Measurements from ENCODE around the gene PIERCE2.

Gene PIERCE2

DNA sequence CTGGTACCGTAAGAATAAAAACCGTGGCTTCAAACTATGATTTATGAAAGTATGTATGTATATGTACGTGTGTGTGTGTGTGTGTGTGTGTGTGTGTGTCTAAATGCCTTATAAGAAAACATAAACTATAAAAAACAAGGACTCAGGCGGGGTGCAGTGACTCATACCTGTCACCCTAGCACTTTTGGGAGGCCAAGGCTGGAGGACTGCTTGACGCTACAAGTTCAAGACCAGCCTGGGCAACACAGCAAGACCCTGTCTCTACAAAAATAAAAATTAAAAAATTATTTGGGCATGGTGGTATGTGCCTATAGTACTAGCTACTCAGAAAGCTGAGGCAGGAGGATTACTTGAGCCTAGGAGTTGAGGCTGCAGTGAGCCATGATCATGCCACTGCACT lies 29.2 kb upstream of the PIERCE2 start:
- Histone ChIP-seq H3K79me2 (ENCODE audit: insufficient read depth, low read length) (no peaks in the 10 kb centered on the region), H3K4me2 (ENCODE audit: low read depth, low read length, poor library complexity, severe bottlenecking) (no peak overlapping the region), H2AFZ (ENCODE audit: low read length) (no peak overlapping the region), H3K27me3 (ENCODE audit: insufficient read depth, low read length, poor library complexity, severe bottlenecking) (no peaks in the 10 kb centered on the region), H3K9me3 (ENCODE audit: insufficient read depth, low read depth, low read length) (no peaks in the 10 kb centered on the region), H3F3A (ENCODE audit: low read depth) (no peaks in the 10 kb centered on the region), H3K4me3 (ENCODE audit: low read length, poor library complexity, severe bottlenecking) (no peak overlapping the region), H3K9ac (ENCODE audit: low read depth, low read length, poor library complexity, severe bottlenecking) (no peak overlapping the region), H4K20me1 (ENCODE audit: insufficient read depth, low read length, poor library complexity, severe bottlenecking) (no peaks in the 10 kb centered on the region), H3K4me1 (ENCODE audit: insufficient read depth, low read length, poor library complexity, severe bottlenecking) (no peaks in the 10 kb centered on the region), H3K9me2 (replicated peaks; ENCODE audit: low read depth, low read length) (no peaks in the 10 kb centered on the region), H3K36me3 (ENCODE audit: insufficient read depth, low read length) (peaks cover 22% of the 10 kb centered on the region; the same call in 1 of the 2 replicates)
- no peak for TF ChIP-seq EZH2phosphoT487 (IDR thresholded peaks at IDR 0.05; ENCODE audit: borderline replicate concordance)
- TF ChIP-seq, protein P1, sequence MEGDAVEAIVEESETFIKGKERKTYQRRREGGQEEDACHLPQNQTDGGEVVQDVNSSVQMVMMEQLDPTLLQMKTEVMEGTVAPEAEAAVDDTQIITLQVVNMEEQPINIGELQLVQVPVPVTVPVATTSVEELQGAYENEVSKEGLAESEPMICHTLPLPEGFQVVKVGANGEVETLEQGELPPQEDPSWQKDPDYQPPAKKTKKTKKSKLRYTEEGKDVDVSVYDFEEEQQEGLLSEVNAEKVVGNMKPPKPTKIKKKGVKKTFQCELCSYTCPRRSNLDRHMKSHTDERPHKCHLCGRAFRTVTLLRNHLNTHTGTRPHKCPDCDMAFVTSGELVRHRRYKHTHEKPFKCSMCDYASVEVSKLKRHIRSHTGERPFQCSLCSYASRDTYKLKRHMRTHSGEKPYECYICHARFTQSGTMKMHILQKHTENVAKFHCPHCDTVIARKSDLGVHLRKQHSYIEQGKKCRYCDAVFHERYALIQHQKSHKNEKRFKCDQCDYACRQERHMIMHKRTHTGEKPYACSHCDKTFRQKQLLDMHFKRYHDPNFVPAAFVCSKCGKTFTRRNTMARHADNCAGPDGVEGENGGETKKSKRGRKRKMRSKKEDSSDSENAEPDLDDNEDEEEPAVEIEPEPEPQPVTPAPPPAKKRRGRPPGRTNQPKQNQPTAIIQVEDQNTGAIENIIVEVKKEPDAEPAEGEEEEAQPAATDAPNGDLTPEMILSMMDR (conservative IDR thresholded peaks at IDR 0.05; ENCODE audit: low read length): no peak

DNA sequence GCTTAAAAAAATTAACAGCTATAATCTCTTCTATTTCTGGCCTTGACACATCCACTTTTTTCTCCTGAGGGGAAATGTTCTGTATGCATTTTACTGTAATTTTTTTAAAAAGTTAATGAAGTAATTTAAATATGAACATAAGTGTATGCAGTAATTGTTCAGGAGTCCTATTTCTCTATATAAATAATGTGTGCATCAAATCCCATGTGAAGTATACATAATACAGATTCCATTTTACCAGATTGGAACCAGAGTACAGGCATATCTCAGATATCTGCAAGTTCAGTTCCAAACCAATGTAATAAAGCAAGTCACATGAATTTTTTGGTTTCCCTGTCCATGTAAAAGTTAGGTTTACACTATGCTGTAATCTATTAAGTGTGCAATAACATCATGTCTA lies 26.7 kb upstream of the PIERCE2 start:
- Histone ChIP-seq H3K27me3 (ENCODE audit: insufficient read depth, low read length, poor library complexity, severe bottlenecking) (no peaks in the 10 kb centered on the region), H3K4me2 (ENCODE audit: low read depth, low read length, poor library complexity, severe bottlenecking) (no peak overlapping the region)
- no peak for TF ChIP-seq EZH2phosphoT487 (IDR thresholded peaks at IDR 0.05; ENCODE audit: borderline replicate concordance)
- TF ChIP-seq, protein P1 (conservative IDR thresholded peaks at IDR 0.05; ENCODE audit: low read length): no peak

DNA sequence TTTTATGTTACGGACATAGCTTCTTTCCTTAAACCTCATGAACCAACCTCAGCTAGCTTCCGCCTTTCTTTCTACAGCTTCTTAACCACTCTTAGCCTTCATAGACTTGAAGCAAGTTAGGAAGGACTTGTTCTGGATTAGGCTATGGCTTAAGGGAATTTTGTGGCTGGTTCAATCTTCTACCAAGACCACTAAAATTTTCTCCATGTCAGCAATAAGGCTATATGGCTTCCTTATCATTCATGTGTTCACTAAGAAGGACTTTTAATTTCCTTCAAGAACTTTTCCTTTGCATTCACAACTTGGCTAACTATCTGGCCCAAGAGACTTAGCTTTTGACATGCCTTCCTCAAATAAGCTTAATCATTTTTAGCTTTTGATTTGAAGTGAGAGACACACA lies 24.6 kb upstream of the PIERCE2 start:
- peaks cover 13% of the 10 kb centered on the region; the same call in 1 of the 2 replicates for H3K36me3 ChIP-seq (ENCODE audit: insufficient read depth, low read length)
- no peaks in the 10 kb centered on the region for H4K20me1 ChIP-seq (ENCODE audit: insufficient read depth, low read length, poor library complexity, severe bottlenecking)
- no peaks in the 10 kb centered on the region for H3K9me3 ChIP-seq (ENCODE audit: insufficient read depth, low read depth, low read length)
- TF ChIP-seq EZH2phosphoT487 (IDR thresholded peaks at IDR 0.05; ENCODE audit: borderline replicate concordance): no peak
- TF ChIP-seq, protein P1 (conservative IDR thresholded peaks at IDR 0.05; ENCODE audit: low read length): no peak
- no peaks in the 10 kb centered on the region for H3K4me1 ChIP-seq (ENCODE audit: insufficient read depth, low read length, poor library complexity, severe bottlenecking)
- H3K79me2 ChIP-seq (ENCODE audit: insufficient read depth, low read length): no peaks in the 10 kb centered on the region
- H3K27me3 ChIP-seq (ENCODE audit: insufficient read depth, low read length, poor library complexity, severe bottlenecking): no peaks in the 10 kb centered on the region
- no peak overlapping the region for H2AFZ ChIP-seq (ENCODE audit: low read length)
- H3F3A ChIP-seq (ENCODE audit: low read depth): no peaks in the 10 kb centered on the region
- H3K9me2 ChIP-seq (replicated peaks; ENCODE audit: low read depth, low read length): no peaks in the 10 kb centered on the region
- H3K4me2 ChIP-seq (ENCODE audit: low read depth, low read length, poor library complexity, severe bottlenecking): no peak overlapping the region
- H3K4me3 ChIP-seq (ENCODE audit: low read length, poor library complexity, severe bottlenecking): no peak overlapping the region
- no peak overlapping the region for H3K9ac ChIP-seq (ENCODE audit: low read depth, low read length, poor library complexity, severe bottlenecking)

More for the DNA sequence above, 26.7 kb upstream of the PIERCE2 start:
- H3K36me3 ChIP-seq (ENCODE audit: insufficient read depth, low read length): peaks cover 16% of the 10 kb centered on the region; the same call in 1 of the 2 replicates
- H3K9ac ChIP-seq (ENCODE audit: low read depth, low read length, poor library complexity, severe bottlenecking): no peak overlapping the region
- H2AFZ ChIP-seq (ENCODE audit: low read length): no peak overlapping the region
- H4K20me1 ChIP-seq (ENCODE audit: insufficient read depth, low read length, poor library complexity, severe bottlenecking): no peaks in the 10 kb centered on the region
- no peaks in the 10 kb centered on the region for H3K4me1 ChIP-seq (ENCODE audit: insufficient read depth, low read length, poor library complexity, severe bottlenecking)
- no peaks in the 10 kb centered on the region for H3K79me2 ChIP-seq (ENCODE audit: insufficient read depth, low read length)
- no peaks in the 10 kb centered on the region for H3F3A ChIP-seq (ENCODE audit: low read depth)
- H3K9me3 ChIP-seq (ENCODE audit: insufficient read depth, low read depth, low read length): no peaks in the 10 kb centered on the region
- no peak overlapping the region for H3K4me3 ChIP-seq (ENCODE audit: low read length, poor library complexity, severe bottlenecking)
- no peaks in the 10 kb centered on the region for H3K9me2 ChIP-seq (replicated peaks; ENCODE audit: low read depth, low read length)

Data from Loucy (cell line).